ENCODE data around the gene PMPCB. TPM values are rescaled to one million over a fixed set of nuclear protein-coding genes. Genes with fewer than 3 reads are reported as not detected.

Gene PMPCB
- total and polyA plus RNA-seq, 2 donors (not counting 3 experiments of a cell fraction or from before 2014, with no cell fraction given): 30.0 to 36.8 TPM

DNA sequence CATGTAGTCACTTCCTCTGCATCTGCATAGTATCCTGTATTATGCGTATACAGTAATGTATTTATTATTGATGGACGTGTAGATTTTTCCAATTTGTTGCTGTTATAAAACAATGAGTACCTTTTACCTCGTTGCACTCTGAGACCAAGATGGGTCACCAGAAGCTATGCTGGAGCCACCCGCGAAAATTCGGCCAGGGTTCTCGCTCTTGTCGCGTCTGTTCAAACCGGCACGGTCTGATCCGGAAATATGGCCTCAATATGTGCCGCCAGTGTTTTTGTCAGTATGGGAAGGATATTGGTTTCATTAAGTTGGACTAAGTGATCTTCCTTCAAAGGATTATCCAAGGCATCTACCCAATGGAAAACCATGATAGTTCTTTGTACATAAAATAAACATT lies 51.2 kb downstream of the PMPCB start:
- H3K4me3 ChIP-seq (replicated peaks in 1 of 3; ENCODE audit: insufficient read depth in 1 of 3, low read depth in 1 of 3, low read length in 3 of 3): peak overlapping the region; percentile 71 to 89 (median 86)
- no peaks in the 10 kb centered on the region for H3K9me3 ChIP-seq (replicated peaks; ENCODE audit: control insufficient read depth, insufficient read depth, low read length)
- H3K79me2 ChIP-seq (ENCODE audit: control insufficient read depth, insufficient read depth, low read length): peaks cover 79% of the 10 kb centered on the region
- dilution Hi-C loops (cut with MboI; ENCODE audit: extremely low pct_ligation_motif_present, low sequenced_read_pairs) (no loop called here), intact Hi-C loops (cut with micrococcal nuclease) (no loop called here)
- peaks cover 29% of the 10 kb centered on the region for H3K4me1 ChIP-seq (ENCODE audit: control insufficient read depth, extremely low read depth, insufficient read depth, low read length)
- peak overlapping the region; percentile 63 for H3K27ac ChIP-seq (ENCODE audit: insufficient read depth, low read depth, low read length)
- no peaks in the 10 kb centered on the region for H3K27me3 ChIP-seq (ENCODE audit: control insufficient read depth in 2 of 2, insufficient read depth in 2 of 2, low read length in 2 of 2)
- peak overlapping the region; percentile 94 for H3K9ac ChIP-seq (replicated peaks; ENCODE audit: extremely low read depth, insufficient read depth, low read length)
- no peaks in the 10 kb centered on the region for H3K36me3 ChIP-seq (ENCODE audit: control insufficient read depth in 2 of 2, extremely low read depth in 1 of 2, insufficient read depth in 2 of 2, low read length in 2 of 2)
- no peak for FAIRE-seq
- peak; percentile 13 for DNase-seq (ENCODE audit: low read depth, low spot score)
- no peaks in the 10 kb centered on the region for H4K20me1 ChIP-seq (replicated peaks; ENCODE audit: control insufficient read depth, extremely low read depth, insufficient read depth, low read length)
- no peaks in the 10 kb centered on the region for H3K9me1 ChIP-seq (replicated peaks; ENCODE audit: control insufficient read depth, extremely low read depth, insufficient read depth, low read length)
- peak overlapping the region; percentile 93 for H3K4me2 ChIP-seq (ENCODE audit: insufficient read depth, low read length)
- no peak overlapping the region for H2AFZ ChIP-seq (ENCODE audit: low read depth, low read length)
- CTCF ChIA-PET: no interaction called here
- TF ChIP-seq EZH2 (IDR thresholded peaks at IDR 0.05; ENCODE audit: borderline replicate concordance, low read depth, low read length, severe bottlenecking) (no peak), MAX (IDR thresholded peaks at IDR 0.05; ENCODE audit: insufficient read depth, insufficient read length) (no peak), FOS (IDR thresholded peaks at IDR 0.05; ENCODE audit: borderline replicate concordance, insufficient read depth, low read length) (no peak), MYC (IDR thresholded peaks at IDR 0.05; ENCODE audit: low read depth, low read length) (no peak), POLR2AphosphoS5 (IDR thresholded peaks at IDR 0.05; ENCODE audit: insufficient read depth, low read depth, low read length) (no peak), JUN (IDR thresholded peaks at IDR 0.05; ENCODE audit: borderline replicate concordance, insufficient read depth, insufficient read length, low read depth) (no peak), POLR2A (IDR thresholded peaks at IDR 0.05; ENCODE audit: low read depth, low read length) (no peak), GATA2 (IDR thresholded peaks at IDR 0.05; ENCODE audit: insufficient read depth, insufficient read length, low read depth, low read length) (no peak)
- TF ChIP-seq, protein P1, sequence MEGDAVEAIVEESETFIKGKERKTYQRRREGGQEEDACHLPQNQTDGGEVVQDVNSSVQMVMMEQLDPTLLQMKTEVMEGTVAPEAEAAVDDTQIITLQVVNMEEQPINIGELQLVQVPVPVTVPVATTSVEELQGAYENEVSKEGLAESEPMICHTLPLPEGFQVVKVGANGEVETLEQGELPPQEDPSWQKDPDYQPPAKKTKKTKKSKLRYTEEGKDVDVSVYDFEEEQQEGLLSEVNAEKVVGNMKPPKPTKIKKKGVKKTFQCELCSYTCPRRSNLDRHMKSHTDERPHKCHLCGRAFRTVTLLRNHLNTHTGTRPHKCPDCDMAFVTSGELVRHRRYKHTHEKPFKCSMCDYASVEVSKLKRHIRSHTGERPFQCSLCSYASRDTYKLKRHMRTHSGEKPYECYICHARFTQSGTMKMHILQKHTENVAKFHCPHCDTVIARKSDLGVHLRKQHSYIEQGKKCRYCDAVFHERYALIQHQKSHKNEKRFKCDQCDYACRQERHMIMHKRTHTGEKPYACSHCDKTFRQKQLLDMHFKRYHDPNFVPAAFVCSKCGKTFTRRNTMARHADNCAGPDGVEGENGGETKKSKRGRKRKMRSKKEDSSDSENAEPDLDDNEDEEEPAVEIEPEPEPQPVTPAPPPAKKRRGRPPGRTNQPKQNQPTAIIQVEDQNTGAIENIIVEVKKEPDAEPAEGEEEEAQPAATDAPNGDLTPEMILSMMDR (IDR thresholded peaks at IDR 0.05; ENCODE audit: extremely low read depth in 1 of 2, insufficient read depth in 1 of 2, low read depth in 1 of 2, low read length in 2 of 2): no peak
- BruUV-seq (replicated peaks): no TSS peak
- POLR2A ChIA-PET: interaction anchor here (0.6 kb wide), 1 partner anchor 1743 kb away, joined by 3 read pairs; no protein-coding TSS in a partner anchor

Data from endothelial cell of umbilical vein (primary cell).